Measurements from ENCODE around the gene ABI3.

Gene ABI3

DNA sequence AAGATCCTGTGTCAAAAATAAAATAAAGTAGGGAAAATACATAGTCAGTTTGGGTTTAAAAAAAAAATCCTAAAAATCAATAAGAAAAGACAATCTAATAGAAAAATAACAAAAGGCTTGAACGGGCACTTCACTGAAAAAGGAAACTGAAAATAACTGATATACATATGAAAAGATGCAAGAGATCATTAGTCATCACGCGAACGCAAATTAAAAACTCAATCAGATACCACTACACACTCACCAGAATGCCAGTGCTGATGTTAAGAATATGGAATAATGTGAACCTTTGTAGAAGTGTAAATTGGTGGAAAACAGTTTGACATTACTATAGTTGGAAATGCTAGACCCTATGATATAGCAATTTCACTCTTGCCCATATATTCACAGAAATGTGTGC lies 14.8 kb upstream of the ABI3 start:
- in situ Hi-C loops (cut with HindIII; ENCODE audit: low pct_ligation_motif_present, low sequenced_read_pairs) = no loop called here
- TF ChIP-seq, protein P1, sequence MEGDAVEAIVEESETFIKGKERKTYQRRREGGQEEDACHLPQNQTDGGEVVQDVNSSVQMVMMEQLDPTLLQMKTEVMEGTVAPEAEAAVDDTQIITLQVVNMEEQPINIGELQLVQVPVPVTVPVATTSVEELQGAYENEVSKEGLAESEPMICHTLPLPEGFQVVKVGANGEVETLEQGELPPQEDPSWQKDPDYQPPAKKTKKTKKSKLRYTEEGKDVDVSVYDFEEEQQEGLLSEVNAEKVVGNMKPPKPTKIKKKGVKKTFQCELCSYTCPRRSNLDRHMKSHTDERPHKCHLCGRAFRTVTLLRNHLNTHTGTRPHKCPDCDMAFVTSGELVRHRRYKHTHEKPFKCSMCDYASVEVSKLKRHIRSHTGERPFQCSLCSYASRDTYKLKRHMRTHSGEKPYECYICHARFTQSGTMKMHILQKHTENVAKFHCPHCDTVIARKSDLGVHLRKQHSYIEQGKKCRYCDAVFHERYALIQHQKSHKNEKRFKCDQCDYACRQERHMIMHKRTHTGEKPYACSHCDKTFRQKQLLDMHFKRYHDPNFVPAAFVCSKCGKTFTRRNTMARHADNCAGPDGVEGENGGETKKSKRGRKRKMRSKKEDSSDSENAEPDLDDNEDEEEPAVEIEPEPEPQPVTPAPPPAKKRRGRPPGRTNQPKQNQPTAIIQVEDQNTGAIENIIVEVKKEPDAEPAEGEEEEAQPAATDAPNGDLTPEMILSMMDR (IDR thresholded peaks at IDR 0.05; ENCODE audit: low read depth, low read length, missing control alignments) = no peak
- Histone ChIP-seq H3K27me3 (replicated peaks) (no peaks in the 10 kb centered on the region), H3K4me3 (ENCODE audit: low read depth, low read length) (no peak overlapping the region), H3K36me3 (replicated peaks) (no peaks in the 10 kb centered on the region), H3K27ac (no peak overlapping the region)
- no peak for DNase-seq

GRCh38 chr17:49196520-49196919 lies 14.0 kb upstream of the ABI3 start:
- Histone ChIP-seq H3K36me3 (replicated peaks) (no peaks in the 10 kb centered on the region), H3K4me3 (ENCODE audit: low read depth, low read length) (no peak overlapping the region), H3K27me3 (replicated peaks) (no peaks in the 10 kb centered on the region), H3K27ac (no peak overlapping the region)
- in situ Hi-C loops (cut with HindIII; ENCODE audit: low pct_ligation_motif_present, low sequenced_read_pairs) = no loop called here
- TF ChIP-seq, protein P1 (IDR thresholded peaks at IDR 0.05; ENCODE audit: low read depth, low read length, missing control alignments) = no peak
- no peak for DNase-seq

DNA sequence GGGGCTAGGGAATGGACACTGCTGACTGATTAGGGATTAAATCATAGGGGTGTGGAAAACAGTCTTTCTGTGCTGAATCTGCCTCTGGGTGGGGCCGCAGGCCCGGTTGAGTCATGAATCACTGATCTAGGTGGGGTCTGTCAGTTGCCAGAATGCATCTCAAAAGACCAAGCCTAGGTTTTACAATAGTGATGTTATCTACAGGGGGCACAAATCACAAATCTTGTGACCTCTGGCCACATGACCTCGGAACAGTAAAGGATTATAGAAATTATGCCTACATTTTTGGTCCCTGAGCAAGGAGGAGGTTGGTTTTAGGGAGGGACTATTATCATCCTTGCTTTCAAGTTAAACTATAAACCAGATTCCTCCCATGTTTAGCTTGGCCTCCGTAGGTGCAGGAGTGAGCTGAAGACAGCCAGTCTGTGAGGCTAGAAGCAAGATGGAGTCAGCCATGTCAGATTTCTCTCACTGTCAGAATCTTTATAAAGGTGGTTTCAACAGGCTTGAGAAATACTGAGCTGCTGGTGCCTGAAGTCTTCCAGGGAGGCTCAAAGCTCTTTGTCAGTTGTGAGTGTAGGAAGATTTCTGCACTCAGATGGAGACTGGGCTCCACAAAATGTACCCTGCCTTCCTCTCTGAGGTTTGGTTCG lies 13.0 kb upstream of the ABI3 start:
- Histone ChIP-seq H3K27me3 (replicated peaks) (no peaks in the 10 kb centered on the region), H3K4me3 (ENCODE audit: low read depth, low read length) (no peak overlapping the region), H3K27ac (no peak overlapping the region), H3K36me3 (replicated peaks) (no peaks in the 10 kb centered on the region)
- TF ChIP-seq, protein P1 (IDR thresholded peaks at IDR 0.05; ENCODE audit: low read depth, low read length, missing control alignments) = no peak
- in situ Hi-C loops (cut with HindIII; ENCODE audit: low pct_ligation_motif_present, low sequenced_read_pairs) = no loop called here
- DNase-seq = no peak

DNA sequence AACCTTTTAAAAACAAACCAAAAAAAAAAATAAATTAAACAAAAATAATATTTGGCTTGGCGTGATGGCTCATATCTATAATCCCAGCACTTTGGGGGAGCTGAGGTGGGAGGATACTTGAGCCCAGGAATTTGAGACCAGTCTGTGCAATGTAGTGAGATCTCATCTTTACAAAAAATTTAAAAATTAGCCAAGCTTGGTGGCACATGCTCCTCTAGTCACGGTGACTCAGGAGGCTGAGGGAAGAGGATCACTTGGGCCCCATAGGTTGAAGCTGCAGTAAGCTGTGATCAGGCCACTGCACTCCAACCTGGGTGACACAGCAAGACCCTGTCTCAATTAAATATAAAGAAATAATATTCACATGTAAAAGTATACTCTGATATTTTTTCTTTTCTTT lies 12.3 kb upstream of the ABI3 start:
- TF ChIP-seq, protein P1 (IDR thresholded peaks at IDR 0.05; ENCODE audit: low read depth, low read length, missing control alignments) = no peak
- Histone ChIP-seq H3K27me3 (replicated peaks) (no peaks in the 10 kb centered on the region), H3K36me3 (replicated peaks) (no peaks in the 10 kb centered on the region), H3K4me3 (ENCODE audit: low read depth, low read length) (no peak overlapping the region), H3K27ac (no peak overlapping the region)
- DNase-seq = no peak
- in situ Hi-C loops (cut with HindIII; ENCODE audit: low pct_ligation_motif_present, low sequenced_read_pairs) = no loop called here

DNA sequence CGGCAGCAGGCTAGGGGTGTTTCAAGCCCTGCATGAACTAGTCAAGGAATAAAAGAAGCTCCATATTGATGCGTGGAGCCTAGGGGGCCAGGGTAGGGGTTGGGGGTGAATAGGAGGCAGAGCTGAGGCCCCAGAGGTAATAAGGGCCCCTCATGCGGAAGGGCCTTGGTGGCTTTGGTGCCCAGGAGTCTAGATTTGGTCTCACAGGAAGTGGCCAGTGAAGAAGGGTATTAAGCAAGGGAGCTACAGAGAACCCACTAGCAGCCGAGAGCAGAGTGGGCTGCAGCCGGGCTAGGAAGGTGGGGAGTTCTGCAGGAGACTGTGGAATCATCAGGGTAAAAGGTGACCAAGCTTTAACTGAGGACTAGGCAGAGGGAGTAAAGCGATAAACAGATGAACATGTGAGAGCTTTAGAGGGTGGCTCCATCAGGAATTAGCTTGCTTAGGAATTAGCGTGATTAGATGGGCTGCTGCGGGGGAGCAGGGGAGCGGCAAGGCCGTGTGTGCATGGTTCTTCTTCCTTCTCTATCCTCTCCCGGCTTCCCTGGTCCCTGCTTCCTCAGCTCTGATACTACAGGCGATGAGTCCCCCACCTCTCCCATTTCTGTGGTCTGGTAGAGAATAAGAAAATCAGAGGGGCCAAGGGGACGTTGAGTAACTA lies 10.0 kb upstream of the ABI3 start:
- TF ChIP-seq, protein P1 (IDR thresholded peaks at IDR 0.05; ENCODE audit: low read depth, low read length, missing control alignments) = no peak
- in situ Hi-C loops (cut with HindIII; ENCODE audit: low pct_ligation_motif_present, low sequenced_read_pairs) = no loop called here
- Histone ChIP-seq H3K27ac (no peak overlapping the region), H3K27me3 (replicated peaks) (no peaks in the 10 kb centered on the region), H3K36me3 (replicated peaks) (no peaks in the 10 kb centered on the region), H3K4me3 (ENCODE audit: low read depth, low read length) (no peak overlapping the region)
- no peak for DNase-seq
